AG10803 (cell line): ENCODE data around the gene TNFRSF9.

Experiments used
- DNase-seq: peaks from one replicate; pipeline ENCODE4 v3.0.0; 2010; ENCODE audit warnings: low read depth
- H3K4me3 ChIP-seq: 2 replicates; pipeline ENCODE4 v1.5.1; 2011; ENCODE audit warnings: mild to moderate bottlenecking, low read length, control low read depth
- CTCF ChIP-seq: conservative IDR thresholded peaks from 2 replicates; pipeline ENCODE4 v1.5.1; 2011; ENCODE audit warnings: mild to moderate bottlenecking, low read length, control low read depth, inconsistent platforms

The TNFRSF9 gene

DNA sequence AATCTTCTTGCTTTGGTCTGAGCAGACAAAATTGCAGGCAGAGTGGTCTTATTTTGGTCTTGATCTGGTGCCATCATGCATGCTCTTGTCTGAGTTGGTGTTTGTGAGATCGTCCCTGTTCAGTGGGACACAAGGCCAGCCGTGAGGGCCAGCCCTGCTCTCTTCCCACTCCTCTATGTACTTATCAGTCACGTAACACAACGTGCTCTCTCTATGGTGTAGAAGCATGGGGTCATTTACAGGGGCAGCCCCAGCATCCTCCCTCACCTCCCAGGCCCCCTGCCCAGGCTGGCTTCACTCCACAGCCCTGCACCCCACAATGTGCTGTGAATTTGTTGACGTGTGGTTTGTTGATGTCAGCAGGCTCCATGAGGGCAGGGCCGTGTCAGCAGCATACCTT is 69.5 kb downstream of the TNFRSF9 start:
- no peak for DNase-seq
- TF ChIP-seq CTCF = no peak
- H3K4me3 ChIP-seq = no peak overlapping the region

- H3K4me3 ChIP-seq = no peak overlapping the region
- no peak for DNase-seq
- no peak for TF ChIP-seq CTCF
Measured at GRCh38 chr1:7869136-7869920, 71.3 kb downstream of the TNFRSF9 start.

GRCh38 chr1:7868070-7868780 is 72.4 kb downstream of the TNFRSF9 start:
- no peak for TF ChIP-seq CTCF
- DNase-seq = no peak

GRCh38 chr1:7865978-7866377 is 74.7 kb downstream of the TNFRSF9 start:
- H3K4me3 ChIP-seq = no peak overlapping the region
- no peak for DNase-seq
- no peak for TF ChIP-seq CTCF

More at GRCh38 chr1:7868070-7868780, 72.4 kb downstream of the TNFRSF9 start:
- no peak overlapping the region for H3K4me3 ChIP-seq
